Posterior cingulate gyrus (tissue), 11 donors: ENCODE data around the gene ARHGAP15.

Experiments
- DNase-seq, 10 donors: peaks; one replicate each; pipeline versions ENCODE4 v3.0.0 to v3.0.0-alpha.2; 2020 to 2021; ENCODE audit warnings: mixed read lengths in 3 of 10
- intact Hi-C: fragments of 100-400 bp; cut with DNase I; formaldehyde crosslinking; loops from one replicate; pipeline ENCODE4 v1.15.1; 2023

Gene ARHGAP15

GRCh38 chr2:143321994-143322393 lies 192.8 kb downstream of the ARHGAP15 start:
- intact Hi-C loops, result no loop called here
- no peak for DNase-seq

GRCh38 chr2:143329288-143329687 lies 200.1 kb downstream of the ARHGAP15 start:
- intact Hi-C loops, result no loop called here
- DNase-seq, result no peak

GRCh38 chr2:143333168-143333791 lies 204.1 kb downstream of the ARHGAP15 start:
- no peak for DNase-seq
- intact Hi-C loops, result no loop called here

GRCh38 chr2:143333847-143334246 lies 204.6 kb downstream of the ARHGAP15 start:
- intact Hi-C loops, result no loop called here
- DNase-seq, result no peak

- DNase-seq, result no peak
- intact Hi-C loops, result no loop called here
Measured at GRCh38 chr2:143334837-143335236, 205.6 kb downstream of the ARHGAP15 start.

GRCh38 chr2:143336719-143337210 lies 207.5 kb downstream of the ARHGAP15 start:
- intact Hi-C loops, result no loop called here
- no peak for DNase-seq

GRCh38 chr2:143341478-143341877 lies 212.3 kb downstream of the ARHGAP15 start:
- intact Hi-C loops, result no loop called here

GRCh38 chr2:143344780-143345179 lies 215.6 kb downstream of the ARHGAP15 start:
- intact Hi-C loops, result no loop called here

More at GRCh38 chr2:143341478-143341877, 212.3 kb downstream of the ARHGAP15 start:
- DNase-seq, result no peak

GRCh38 chr2:143345887-143346787 lies 216.9 kb downstream of the ARHGAP15 start:
- intact Hi-C loops, result no loop called here
- no peak for DNase-seq

More at GRCh38 chr2:143344780-143345179, 215.6 kb downstream of the ARHGAP15 start:
- no peak for DNase-seq

GRCh38 chr2:143347271-143347695 lies 218.1 kb downstream of the ARHGAP15 start:
- no peak for DNase-seq
- intact Hi-C loops, result no loop called here

GRCh38 chr2:143347901-143348414 lies 218.7 kb downstream of the ARHGAP15 start:
- intact Hi-C loops, result no loop called here
- DNase-seq, result no peak

GRCh38 chr2:143354050-143354750 lies 225.0 kb downstream of the ARHGAP15 start:
- no peak for DNase-seq
- intact Hi-C loops, result no loop called here

- intact Hi-C loops, result no loop called here
- no peak for DNase-seq
Measured at GRCh38 chr2:143355870-143356269, 226.7 kb downstream of the ARHGAP15 start.

GRCh38 chr2:143356336-143356735 lies 227.1 kb downstream of the ARHGAP15 start:
- no peak for DNase-seq
- intact Hi-C loops, result no loop called here

- intact Hi-C loops, result no loop called here
Measured at GRCh38 chr2:143356736-143357446, 227.7 kb downstream of the ARHGAP15 start.

GRCh38 chr2:143357966-143358365 lies 228.7 kb downstream of the ARHGAP15 start:
- peak in 7 of 10 donors; percentile 19 to 90 (median 41) for DNase-seq
- intact Hi-C loops, result no loop called here

More at GRCh38 chr2:143356736-143357446, 227.7 kb downstream of the ARHGAP15 start:
- no peak for DNase-seq

- intact Hi-C loops, result no loop called here
- no peak for DNase-seq
Measured at GRCh38 chr2:143361346-143361745, 232.1 kb downstream of the ARHGAP15 start.

- intact Hi-C loops, result no loop called here
- no peak for DNase-seq
Measured at GRCh38 chr2:143371616-143372015, 242.4 kb downstream of the ARHGAP15 start.

- DNase-seq, result no peak
- intact Hi-C loops, result no loop called here
Measured at GRCh38 chr2:143375384-143375880, 246.2 kb downstream of the ARHGAP15 start.

- intact Hi-C loops, result no loop called here
Measured at GRCh38 chr2:143378996-143379395, 249.8 kb downstream of the ARHGAP15 start.

More at GRCh38 chr2:143378996-143379395, 249.8 kb downstream of the ARHGAP15 start:
- DNase-seq, result no peak
